WTC11 (cell line): ENCODE results near the gene CDKN1B. TPM values are rescaled to one million over a fixed set of nuclear protein-coding genes. Genes with fewer than 3 reads are reported as not detected.

Experiments used
- ATAC-seq: fragments of 200-7000 bp; cut with Tn5 transposase; 2 replicates; pipeline ENCODE4 v1.10.0; 2021; ENCODE audit warnings: mild to moderate bottlenecking, moderate library complexity
- CTCF ChIA-PET: fragments of 300-600 bp; sonication (Branson Sonifier 250); formaldehyde crosslinking; loops from one replicate; lab custom pipeline; 2021; ENCODE audit warnings: antibody characterized with exemption; lab: Charles Lee
- POLR2A ChIA-PET: fragments of 350-600 bp; sonication (Branson Sonifier 250); formaldehyde crosslinking; loops from one replicate; lab custom pipeline; 2021; ENCODE audit warnings: antibody characterized with exemption; lab: Charles Lee
- DNase-seq: peaks from one replicate; pipeline ENCODE4 v3.0.0; 2021; ENCODE audit warnings: low spot score
- H3K27ac Mint-ChIP-seq: 2 replicates; pipeline ENCODE4 v1.8.0; 2021; ENCODE audit warnings: mixed read lengths
- H3K27me3 Mint-ChIP-seq: 2 replicates; pipeline ENCODE4 v1.8.0; 2021; ENCODE audit warnings: low read depth, mild to moderate bottlenecking, moderate library complexity, mixed read lengths
- H3K36me3 Mint-ChIP-seq: 2 replicates; pipeline ENCODE4 v1.8.0; 2021; ENCODE audit warnings: mixed read lengths
- H3K4me1 Mint-ChIP-seq: 2 replicates; pipeline ENCODE4 v1.8.0; 2022; ENCODE audit warnings: mixed read lengths
- H3K4me3 Mint-ChIP-seq: 2 replicates; pipeline ENCODE4 v1.8.0; 2021; ENCODE audit warnings: mild to moderate bottlenecking, moderate library complexity, mixed read lengths
- H3K9me3 Mint-ChIP-seq: 2 replicates; pipeline ENCODE4 v1.8.0; 2021; ENCODE audit warnings: mixed read lengths
- ARID4B ChIP-seq: sonication (generic); formaldehyde crosslinking; IDR thresholded peaks from 2 replicates; pipeline ENCODE4 v1.8.0; 2023; ENCODE audit warnings: missing genetic modification reagents, mild to moderate bottlenecking, borderline replicate concordance
- ATF2 ChIP-seq: sonication (generic); formaldehyde crosslinking; IDR thresholded peaks from 2 replicates; pipeline ENCODE4 v1.8.1; 2022; ENCODE audit warnings: low read depth, missing genetic modification reagents, borderline replicate concordance
- CREM ChIP-seq: sonication (generic); formaldehyde crosslinking; IDR thresholded peaks from 2 replicates; pipeline ENCODE4 v1.8.1; 2022; ENCODE audit warnings: mild to moderate bottlenecking, missing genetic modification reagents, moderate library complexity
- E2F4 ChIP-seq: sonication (generic); formaldehyde crosslinking; IDR thresholded peaks from 2 replicates; pipeline ENCODE4 v1.8.1; 2022; ENCODE audit warnings: low read depth, mild to moderate bottlenecking, moderate library complexity, missing genetic modification reagents, borderline replicate concordance
- E2F5 ChIP-seq: sonication (generic); formaldehyde crosslinking; IDR thresholded peaks from 2 replicates; pipeline ENCODE4 v1.8.1; 2022; ENCODE audit warnings: mild to moderate bottlenecking, moderate library complexity, missing genetic modification reagents
- ELF4 ChIP-seq: sonication (generic); formaldehyde crosslinking; IDR thresholded peaks from 2 replicates; pipeline ENCODE4 v1.8.1; 2022; ENCODE audit warnings: low read depth, mild to moderate bottlenecking, moderate library complexity, missing genetic modification reagents
- ERG ChIP-seq: fragments of 250-450 bp; sonication (Bioruptor Pico); IDR thresholded peaks from 2 replicates; pipeline ENCODE4 v1.8.0; 2021; ENCODE audit warnings: mild to moderate bottlenecking
- MLX ChIP-seq: sonication (generic); formaldehyde crosslinking; IDR thresholded peaks from 2 replicates; pipeline ENCODE4 v1.8.1; 2023; ENCODE audit warnings: mild to moderate bottlenecking, missing genetic modification reagents, moderate library complexity
- NFYB ChIP-seq: sonication (generic); formaldehyde crosslinking; conservative IDR thresholded peaks from 2 replicates; pipeline ENCODE4 v1.8.0; 2022; ENCODE audit warnings: low read depth, missing genetic modification reagents
- STAT6 ChIP-seq: sonication (generic); formaldehyde crosslinking; conservative IDR thresholded peaks from 2 replicates; pipeline ENCODE4 v1.8.1; 2023; ENCODE audit warnings: mild to moderate bottlenecking, low read depth, missing genetic modification reagents, moderate library complexity
- TEAD1 ChIP-seq: sonication (generic); formaldehyde crosslinking; IDR thresholded peaks from 2 replicates; pipeline ENCODE4 v1.8.0; 2022; ENCODE audit warnings: mild to moderate bottlenecking, missing genetic modification reagents
- ZBTB43 ChIP-seq: sonication (generic); formaldehyde crosslinking; IDR thresholded peaks from 2 replicates; pipeline ENCODE4 v1.8.1; 2023; ENCODE audit warnings: mild to moderate bottlenecking, missing genetic modification reagents
- ZNF138 ChIP-seq: sonication (generic); formaldehyde crosslinking; conservative IDR thresholded peaks from 2 replicates; pipeline ENCODE4 v1.8.1; 2022; ENCODE audit warnings: mild to moderate bottlenecking, moderate library complexity, missing genetic modification reagents
- ZNF317 ChIP-seq: sonication (generic); formaldehyde crosslinking; IDR thresholded peaks from 2 replicates; pipeline ENCODE4 v1.8.1; 2023; ENCODE audit warnings: low read depth, mild to moderate bottlenecking, moderate library complexity, missing genetic modification reagents, borderline replicate concordance
- ZNF416 ChIP-seq: fragments of 250-450 bp; sonication (Bioruptor Pico); IDR thresholded peaks from 2 replicates; pipeline ENCODE4 v1.9.0; 2021; ENCODE audit warnings: mild to moderate bottlenecking, inconsistent platforms
- ZNF532 ChIP-seq: fragments of 250-450 bp; sonication (Bioruptor Pico); IDR thresholded peaks from 2 replicates; pipeline ENCODE4 v1.9.0; 2021; ENCODE audit warnings: mild to moderate bottlenecking, borderline replicate concordance
- total RNA-seq: library from RNA; stranded (reverse); gene quantifications from 3 replicates; pipeline ENCODE4 v1.2.3, GENCODE V29; 2021

Gene CDKN1B
- total RNA-seq, 1 experiment from 2014 or later, result 34.2 TPM

GRCh38 chr12:12705838-12706520 is 11.2 kb upstream of the CDKN1B start:
- no peaks in the 10 kb centered on the region for H3K9me3 Mint-ChIP-seq
- no peaks in the 10 kb centered on the region for H3K36me3 Mint-ChIP-seq
- TF ChIP-seq ELF4 (CRISPR knock-in tag) (no peak), MLX (CRISPR knock-in tag) (no peak), ERG (no peak), ZNF138 (no peak), ZBTB43 (CRISPR knock-in tag) (no peak), STAT6 (CRISPR knock-in tag) (no peak), ARID4B (CRISPR knock-in tag) (no peak), NFYB (CRISPR knock-in tag) (no peak), TEAD1 (CRISPR knock-in tag) (no peak), CREM (CRISPR knock-in tag) (no peak), E2F4 (CRISPR knock-in tag) (no peak), ZNF317 (CRISPR knock-in tag) (no peak), ZNF532 (CRISPR knock-in tag) (no peak), E2F5 (CRISPR knock-in tag) (no peak), ATF2 (CRISPR knock-in tag) (no peak), ZNF416 (CRISPR knock-in tag) (no peak)
- no peak overlapping the region for H3K4me3 Mint-ChIP-seq
- ChIA-PET CTCF (interaction anchor here (1.0 to 1.1 kb wide), 3 partner anchors 10 to 356 kb away, joined by 3 to 6 read pairs (median 4); partner anchors contain the start of gene MANSC1), POLR2A (no interaction called here)
- H3K4me1 Mint-ChIP-seq, result peaks cover 17% of the 10 kb centered on the region
- ATAC-seq (no peak), DNase-seq (no peak)
- H3K27me3 Mint-ChIP-seq, result no peaks in the 10 kb centered on the region
- H3K27ac Mint-ChIP-seq, result no peak overlapping the region
